Stimulated activated CD8-positive, alpha-beta memory T cell treated with anti-CD3 and anti-CD28 coated beads, Interleukin-7, amount 100 ng/mL, for 48 hours (primary cell): ENCODE measurements around the gene SH2D1B.
"Not testable (repeated sequence)": the region's sequence is repeated elsewhere in the genome, so short reads cannot be mapped to it uniquely, and the experiment has no call there.

Experiments used
- DNase-seq, 2 donors: peaks; one replicate each; pipeline ENCODE4 v3.0.0-alpha.2; 2020; ENCODE audit warnings: low read depth in 1 of 2; ENCODE audit errors: extremely low read depth in 1 of 2

The SH2D1B gene, protein sequence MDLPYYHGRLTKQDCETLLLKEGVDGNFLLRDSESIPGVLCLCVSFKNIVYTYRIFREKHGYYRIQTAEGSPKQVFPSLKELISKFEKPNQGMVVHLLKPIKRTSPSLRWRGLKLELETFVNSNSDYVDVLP

DNA sequence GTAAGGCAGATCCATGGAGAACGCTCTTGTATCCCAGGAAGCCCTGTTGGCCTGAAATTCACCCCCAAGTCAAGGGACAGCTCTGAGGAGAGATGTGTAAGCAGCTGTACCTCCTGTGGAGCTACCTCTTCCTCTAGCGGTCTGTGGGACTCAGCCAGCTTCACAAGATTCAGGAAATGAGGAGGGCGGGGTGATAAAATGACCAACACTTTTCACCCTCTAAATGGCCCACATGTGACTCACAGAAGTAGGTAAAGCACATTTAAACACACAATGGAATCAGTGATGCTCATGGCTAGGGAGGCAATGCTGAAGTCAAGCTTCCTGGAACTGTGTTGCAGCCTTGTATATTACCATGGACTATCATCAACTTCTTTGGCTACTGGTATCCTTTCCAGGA, at the start of gene SH2D1B:
Gene SH2D1B, minus strand, starts transcription at position 135 of the 400 bp plus-strand sequence. Its CDS starts 120 bp downstream, at position 15.
- DNase-seq = no peak

GRCh38 chr1:162458236-162458635, 46.3 kb upstream of the SH2D1B start:
- no peak for DNase-seq

GRCh38 chr1:162456323-162456722, 44.4 kb upstream of the SH2D1B start:
- DNase-seq = no peak

DNA sequence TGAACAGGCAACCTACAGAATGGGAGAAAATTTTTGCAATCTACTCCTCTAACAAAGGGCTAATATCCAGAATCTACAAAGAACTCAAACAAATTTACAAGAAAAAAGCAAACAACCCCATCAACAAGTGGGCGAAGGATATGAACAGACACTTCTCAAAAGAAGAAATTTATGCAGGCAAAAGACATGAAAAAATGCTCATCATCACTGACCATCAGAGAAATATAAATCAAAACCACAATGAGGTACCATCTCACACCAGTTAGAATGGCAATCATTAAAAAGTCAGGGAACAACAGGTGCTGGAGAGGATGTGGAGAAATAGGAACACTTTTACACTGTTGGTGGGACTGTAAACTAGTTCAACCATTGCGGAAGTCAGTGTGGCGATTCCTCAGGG, 42.4 kb upstream of the SH2D1B start:
- DNase-seq = not testable (repeated sequence)

- DNase-seq = no peak
Observed at GRCh38 chr1:162446946-162447345, 35.0 kb upstream of the SH2D1B start.

DNA sequence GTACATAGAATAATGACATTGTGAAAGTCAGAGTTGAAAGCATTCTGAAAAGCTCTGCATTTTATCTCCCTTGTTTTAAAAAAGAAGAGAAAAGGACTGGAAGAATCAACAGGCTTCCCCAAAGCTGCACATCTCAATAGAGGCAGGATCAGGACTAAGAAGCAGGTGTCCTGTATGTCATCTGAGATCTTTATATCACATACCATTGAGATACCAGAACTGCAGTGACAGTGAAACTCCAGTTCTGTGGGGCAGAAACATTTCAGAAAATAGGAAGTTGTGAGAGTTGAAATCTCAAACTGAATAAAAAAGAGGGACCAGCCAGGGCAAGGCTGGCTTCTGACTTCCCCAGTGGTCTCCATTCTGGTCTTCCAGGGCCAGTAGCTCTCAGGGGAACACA, 33.0 kb upstream of the SH2D1B start:
- DNase-seq = no peak

- not testable (repeated sequence) for DNase-seq
Observed at GRCh38 chr1:162432977-162433713, 21.2 kb upstream of the SH2D1B start.

DNA sequence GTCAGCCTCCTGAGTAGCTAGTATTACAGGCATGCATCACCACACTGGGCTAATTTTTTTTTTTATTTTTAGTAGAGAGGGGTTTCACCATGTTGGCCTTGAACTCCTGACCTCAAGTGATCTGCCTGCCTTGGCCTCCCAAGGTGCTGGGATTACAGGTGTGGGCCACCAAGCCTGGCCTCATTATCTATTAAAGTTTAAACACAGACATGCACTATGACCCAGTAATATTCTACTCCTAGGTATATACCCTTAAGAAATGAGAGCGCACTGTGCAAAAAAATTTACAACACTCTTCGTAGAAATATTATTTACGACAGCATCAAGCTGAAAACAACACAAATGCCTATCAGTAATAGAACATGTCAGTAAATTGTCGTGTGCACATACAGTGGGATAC, 18.6 kb upstream of the SH2D1B start:
- DNase-seq = no peak

DNA sequence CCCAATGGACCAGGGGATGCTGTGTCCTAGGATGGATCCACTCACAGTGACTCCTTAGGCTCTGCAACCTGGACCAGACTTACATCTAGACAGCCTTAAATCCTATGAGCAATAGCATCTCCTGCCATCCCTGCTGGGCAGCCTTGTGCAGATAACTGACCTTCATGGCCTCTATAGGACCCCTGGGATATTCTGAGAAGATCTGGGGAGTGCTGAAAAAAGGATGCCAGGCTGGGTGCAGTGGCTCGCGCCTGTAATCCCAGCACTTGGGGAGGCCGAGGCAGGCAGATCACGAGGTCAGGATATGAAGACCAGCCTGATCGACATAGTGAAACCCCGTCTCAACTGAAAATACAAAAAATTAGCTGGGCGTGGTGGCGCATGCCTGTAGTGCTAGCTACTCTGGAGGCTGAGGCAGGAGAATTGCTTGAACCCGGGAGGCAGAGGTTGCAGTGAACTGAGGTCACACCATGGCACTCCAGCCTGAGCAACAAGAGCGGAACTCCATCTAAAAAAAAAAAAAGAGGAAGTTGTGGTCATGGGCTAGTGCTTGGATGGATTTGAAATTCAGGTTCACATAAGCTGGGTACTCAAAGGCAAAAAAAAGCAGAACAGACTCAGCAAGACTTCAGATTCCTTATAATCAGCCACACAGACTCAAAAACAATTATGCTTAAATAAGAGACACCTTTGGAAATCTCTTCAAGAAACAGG, 10.9 kb upstream of the SH2D1B start:
- DNase-seq = no peak

GRCh38 chr1:162421258-162422164, 9.6 kb upstream of the SH2D1B start:
- no peak for DNase-seq

DNA sequence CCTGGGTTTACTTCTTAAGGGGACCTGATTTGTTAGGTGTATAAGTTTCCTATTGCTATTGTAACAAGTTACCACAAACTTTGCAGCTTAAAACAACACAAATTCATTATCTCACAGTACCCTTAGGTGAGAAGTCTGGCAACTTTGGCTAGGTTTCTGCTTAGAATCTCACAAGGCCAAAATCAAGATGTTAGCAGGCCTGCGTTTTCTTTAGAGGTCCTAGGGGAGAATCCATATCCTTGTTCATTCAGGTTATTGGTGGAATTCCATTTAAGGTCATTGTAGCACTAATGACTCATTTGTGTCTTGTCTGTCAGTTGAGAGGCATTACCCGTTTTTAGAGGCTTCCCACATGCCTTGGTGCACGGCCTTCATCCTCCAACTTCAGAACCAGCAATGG, 8.2 kb upstream of the SH2D1B start:
- no peak for DNase-seq

- DNase-seq = not testable (repeated sequence)
Observed at GRCh38 chr1:162419450-162419931, 7.6 kb upstream of the SH2D1B start.

- not testable (repeated sequence) for DNase-seq
Observed at GRCh38 chr1:162418584-162418983, 6.6 kb upstream of the SH2D1B start.

DNA sequence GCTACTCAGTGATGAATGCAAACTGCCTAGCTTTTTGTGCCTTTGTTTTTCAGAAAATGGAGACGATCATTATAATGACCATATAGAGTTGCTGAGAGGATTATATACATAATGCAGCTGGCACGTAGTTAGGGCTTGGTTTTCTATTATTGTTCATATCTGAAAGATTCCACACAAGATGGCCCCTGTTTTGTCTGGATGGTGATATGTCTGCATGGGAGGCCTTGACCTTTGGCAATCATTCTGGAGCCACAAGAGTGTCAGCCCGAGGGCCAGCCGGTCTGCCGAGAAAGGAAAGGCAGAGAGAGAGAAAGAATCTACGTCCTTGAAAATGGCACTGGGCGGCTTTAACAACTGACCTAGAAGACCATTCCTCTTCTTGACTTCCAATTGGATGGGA, 5.7 kb upstream of the SH2D1B start:
- no peak for DNase-seq

DNA sequence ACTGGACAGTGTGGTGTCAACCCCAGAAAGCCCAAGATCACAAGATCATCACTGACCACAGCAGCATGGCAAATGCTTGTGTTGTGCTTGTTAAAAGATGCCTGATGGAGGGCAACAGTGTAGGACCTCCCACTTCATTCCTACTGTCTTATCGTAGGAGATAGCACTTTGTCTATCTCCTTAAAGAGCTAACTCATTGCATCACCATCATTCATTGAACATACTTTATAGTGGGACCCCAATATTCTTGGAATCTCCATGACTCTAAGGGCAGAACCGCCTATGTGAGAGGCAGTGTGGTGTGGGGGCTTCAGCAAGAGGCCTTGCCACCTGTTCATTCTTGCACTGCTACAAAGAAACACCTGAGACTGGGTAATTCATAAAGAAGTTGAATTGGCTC, 5.0 kb upstream of the SH2D1B start:
- DNase-seq = no peak

GRCh38 chr1:162416215-162416614, 4.3 kb upstream of the SH2D1B start:
- DNase-seq = no peak

DNA sequence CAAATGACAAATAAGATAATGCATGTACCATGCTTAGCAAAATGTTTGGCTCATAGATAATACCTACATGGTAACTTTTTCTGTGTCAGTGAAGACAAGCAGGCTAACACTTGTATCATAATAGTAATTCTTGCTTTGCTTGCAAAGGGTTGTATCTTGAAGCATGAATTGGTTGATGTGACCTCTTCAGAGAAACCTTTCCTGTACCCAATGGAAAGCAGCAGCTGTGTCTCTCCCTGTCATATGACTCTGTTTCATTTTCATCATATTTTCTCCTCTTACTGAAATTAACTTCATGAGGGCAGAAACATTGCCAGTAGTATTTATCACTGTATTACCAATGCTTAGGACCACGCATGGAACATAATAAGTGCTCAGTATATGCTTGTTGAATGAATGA, 4.4 kb downstream of the SH2D1B start:
- DNase-seq = no peak

DNA sequence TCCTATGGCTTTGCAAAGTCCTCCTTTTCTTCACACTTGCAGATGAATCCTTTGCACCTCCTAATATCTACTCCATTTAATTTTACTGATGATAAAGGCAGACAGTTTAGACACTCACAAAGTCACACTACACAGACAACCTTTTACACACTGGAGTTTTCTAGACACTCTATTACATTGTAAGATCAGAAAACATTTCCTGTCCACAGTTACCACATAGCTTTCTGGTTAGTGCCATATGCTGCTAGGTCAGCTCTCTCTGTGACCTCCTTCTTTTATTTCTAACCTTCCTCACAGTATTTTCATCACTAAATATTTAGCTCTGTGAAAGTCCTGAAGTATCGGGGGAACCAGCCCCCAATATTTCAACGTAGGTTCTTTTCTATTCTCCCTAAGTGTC, 5.1 kb downstream of the SH2D1B start:
- DNase-seq = no peak

DNA sequence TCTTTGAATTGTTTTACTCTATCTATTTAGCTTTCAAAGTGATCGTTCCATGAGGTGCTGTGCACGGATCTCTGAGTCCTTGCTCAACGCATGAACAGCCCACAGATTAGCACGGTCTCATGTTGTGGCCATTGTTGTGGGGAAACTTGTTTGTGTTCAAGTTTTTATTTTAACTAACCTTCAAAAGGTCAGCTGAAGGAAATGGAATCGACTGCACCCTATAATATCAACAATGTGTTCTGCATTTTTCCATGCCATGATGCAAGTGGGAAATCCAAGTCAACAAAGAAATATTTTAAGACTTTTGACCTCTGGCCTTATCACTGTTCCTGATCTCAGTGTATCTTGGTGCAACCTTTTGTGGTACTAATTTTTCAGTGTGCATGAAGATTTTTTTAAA, 6.1 kb downstream of the SH2D1B start:
- no peak for DNase-seq

- no peak for DNase-seq
Observed at GRCh38 chr1:162404550-162405160, 7.3 kb downstream of the SH2D1B start.
